ENCODE measurements around the gene ARHGEF6.

GRCh38 chrX:136620780-136621179 lies 160.0 kb downstream of the ARHGEF6 start:
- TF ChIP-seq CTCF (conservative IDR thresholded peaks at IDR 0.05 in 1 of 2, IDR thresholded peaks at IDR 0.05 in 1 of 2; ENCODE audit: extremely low read depth in 1 of 2, insufficient read depth in 1 of 2, low read depth in 1 of 2, low read length in 2 of 2) (no peak), EZH2 (IDR thresholded peaks at IDR 0.05; ENCODE audit: borderline replicate concordance, low read length) (no peak)

Measured in mammary epithelial cell (primary cell).